ENCODE data around the gene TXNRD1. TPM values are rescaled to one million over a fixed set of nuclear protein-coding genes. Genes with fewer than 3 reads are reported as not detected.
"Not testable (repeated sequence)": the region's sequence is repeated elsewhere in the genome, so short reads cannot be mapped to it uniquely, and the experiment has no call there.

The TXNRD1 gene
- total and polyA plus RNA-seq, 2 of the 8 experiments (the other 6 are each of a cell fraction or from before 2014, with no cell fraction given): 56.8 to 127 TPM

- H3K27me3 ChIP-seq (replicated peaks in 1 of 4; ENCODE audit: control insufficient read depth in 3 of 4, extremely low read depth in 1 of 4, insufficient read depth in 3 of 4, low read length in 3 of 4); H3K56ac ChIP-seq (replicated peaks; ENCODE audit: insufficient read length, low read depth, low read length); H3K79me1 ChIP-seq (ENCODE audit: low read depth, low read length); POLR2A ChIA-PET (ENCODE audit: partially characterized antibody); H3K23me2 ChIP-seq (ENCODE audit: low read depth, low read length); H2BK120ac ChIP-seq (replicated peaks; ENCODE audit: low read depth, low read length); H2BK20ac ChIP-seq (ENCODE audit: low read length); H3K23ac ChIP-seq (ENCODE audit: insufficient read length); H3K18ac ChIP-seq (ENCODE audit: extremely low read depth, low read length); H2AK5ac ChIP-seq (ENCODE audit: low read depth, low read length); H3K9ac ChIP-seq (replicated peaks in 1 of 4; ENCODE audit: extremely low read depth in 1 of 4, low read depth in 3 of 4, low read length in 3 of 4); H3K79me2 ChIP-seq (ENCODE audit: control insufficient read depth in 1 of 2, insufficient read depth in 2 of 2, low read length in 2 of 2); DNase-seq (ENCODE audit: low read depth in 1 of 2, low spot score in 2 of 2); H2BK12ac ChIP-seq (ENCODE audit: low read depth, low read length); H4K20me1 ChIP-seq (replicated peaks in 1 of 2; ENCODE audit: control insufficient read depth in 1 of 2, insufficient read depth in 2 of 2, low read length in 2 of 2); H4K5ac ChIP-seq (ENCODE audit: insufficient read length, low read depth, low read length); H4K91ac ChIP-seq (replicated peaks; ENCODE audit: insufficient read length, low read length); H3K4me2 ChIP-seq (ENCODE audit: insufficient read depth in 1 of 2, low read depth in 2 of 2, low read length in 2 of 2); H3K4ac ChIP-seq (replicated peaks; ENCODE audit: insufficient read length, low read depth, low read length); H3K9me3 ChIP-seq (ENCODE audit: insufficient read depth in 2 of 2, low read depth in 1 of 2, low read length in 1 of 2); H3K27ac ChIP-seq (ENCODE audit: low read depth, low read length); H2BK5ac ChIP-seq (ENCODE audit: low read depth, low read length); H3K4me3 ChIP-seq (ENCODE audit: extremely low read depth in 1 of 4, insufficient read depth in 2 of 4, low read depth in 3 of 4, low read length in 4 of 4); H2AFZ ChIP-seq (ENCODE audit: low read length); H2BK15ac ChIP-seq (ENCODE audit: low read length); H3K4me1 ChIP-seq (replicated peaks in 1 of 4; ENCODE audit: control insufficient read depth in 3 of 4, insufficient read depth in 4 of 4, low read length in 3 of 4); H3K14ac ChIP-seq (ENCODE audit: insufficient read length); H4K8ac ChIP-seq (ENCODE audit: extremely low read depth, insufficient read depth, low read length); FAIRE-seq: not testable (repeated sequence)
- CTCF ChIA-PET (ENCODE audit: partially characterized antibody): interaction anchor here (0.6 kb wide), 1 partner anchor 15 kb away, joined by 3 read pairs; no protein-coding TSS in a partner anchor
- 88% methylated on average over 3 of the region's 3 CpGs; no CpG with 5 or more reads in 1 of the 2 experiments for WGBS, 2 experiments (ENCODE audit: extremely low coverage in 1 of 2, insufficient coverage in 1 of 2, insufficient read length in 1 of 2, insufficient replicate concordance in 2 of 2, low coverage in 1 of 2, low lambda C conversion rate in 2 of 2, missing lambda C conversion rate in 1 of 2)
- peaks cover 4 to 78% (median 29%) of the 10 kb centered on the region in 4 experiments for H3K36me3 ChIP-seq (ENCODE audit: control insufficient read depth in 2 of 4, insufficient read depth in 4 of 4, low read length in 3 of 4)
Measured at GRCh38 chr12:104332273-104332672, 116.7 kb downstream of the TXNRD1 start.

Measured in H1 (cell line).